Stimulated activated CD8-positive, alpha-beta memory T cell treated with anti-CD3 and anti-CD28 coated beads, Interleukin-7, amount 100 ng/mL, for 24 hours (primary cell): ENCODE data around the gene NTF3.

Source experiments
- DNase-seq: peaks from one replicate; pipeline ENCODE4 v3.0.0-alpha.2; 2020; ENCODE audit warnings: low read depth

NTF3 gene

GRCh38 chr12:5432011-5432400, at the start of gene NTF3:
TSS of gene NTF3 (plus strand) at chr12:5432108. CDS start at chr12:5432325, 217 bp downstream.
- no peak for DNase-seq

- DNase-seq: no peak
Measured at GRCh38 chr12:5384015-5384414, 47.9 kb upstream of the NTF3 start.

- DNase-seq: no peak
Measured at GRCh38 chr12:5388581-5389535, 43.0 kb upstream of the NTF3 start.

GRCh38 chr12:5390174-5390799, 41.6 kb upstream of the NTF3 start:
- no peak for DNase-seq

- no peak for DNase-seq
Measured at GRCh38 chr12:5391653-5392052, 40.3 kb upstream of the NTF3 start.

- DNase-seq: no peak
Measured at GRCh38 chr12:5392961-5393360, 38.9 kb upstream of the NTF3 start.

- DNase-seq: no peak
Measured at GRCh38 chr12:5395443-5396271, 36.3 kb upstream of the NTF3 start.

GRCh38 chr12:5396541-5396940, 35.4 kb upstream of the NTF3 start:
- DNase-seq: no peak

- no peak for DNase-seq
Measured at GRCh38 chr12:5399266-5399665, 32.6 kb upstream of the NTF3 start.

GRCh38 chr12:5402009-5402935, 29.6 kb upstream of the NTF3 start:
- DNase-seq: no peak

- DNase-seq: no peak
Measured at GRCh38 chr12:5403411-5403810, 28.5 kb upstream of the NTF3 start.

GRCh38 chr12:5407034-5407856, 24.7 kb upstream of the NTF3 start:
- no peak for DNase-seq

- no peak for DNase-seq
Measured at GRCh38 chr12:5409619-5410018, 22.3 kb upstream of the NTF3 start.

GRCh38 chr12:5416571-5416970, 15.3 kb upstream of the NTF3 start:
- DNase-seq: no peak

- no peak for DNase-seq
Measured at GRCh38 chr12:5417500-5417899, 14.4 kb upstream of the NTF3 start.

- no peak for DNase-seq
Measured at GRCh38 chr12:5428332-5429221, 3.3 kb upstream of the NTF3 start.

- no peak for DNase-seq
Measured at GRCh38 chr12:5429741-5430557, 2.0 kb upstream of the NTF3 start.
